Neural progenitor cell (in vitro differentiated cells): ENCODE data around the gene NSD1. TPM values are rescaled to one million over a fixed set of nuclear protein-coding genes. Genes with fewer than 3 reads are reported as not detected.

ENCODE experiments used
- DNase-seq: peaks from one replicate; pipeline ENCODE4 v3.0.0-alpha.2; 2016; ENCODE audit warnings: low spot score
- H2AFZ ChIP-seq: fragments of 200-600 bp; sonication (generic); replicated peaks from 2 replicates; pipeline ENCODE4 v1.6.1; 2016; ENCODE audit warnings: antibody characterized with exemption
- H3F3A ChIP-seq: fragments of 200-600 bp; sonication (generic); 2 replicates; pipeline ENCODE4 v1.6.1; 2016; ENCODE audit warnings: antibody characterized with exemption, low read depth
- H3K27ac ChIP-seq: fragments of 200-600 bp; sonication (generic); 2 replicates; pipeline ENCODE4 v1.5.1; 2016; ENCODE audit warnings: mild to moderate bottlenecking
- H3K27me3 ChIP-seq: fragments of 200-600 bp; sonication (generic); 2 replicates; pipeline ENCODE4 v1.6.1; 2016; ENCODE audit warnings: mild to moderate bottlenecking, moderate library complexity
- H3K36me3 ChIP-seq: fragments of 200-600 bp; sonication (generic); 2 replicates; pipeline ENCODE4 v1.5.1; 2016
- H3K4me1 ChIP-seq: fragments of 200-600 bp; sonication (generic); 2 replicates; pipeline ENCODE4 v1.6.1; 2016; ENCODE audit warnings: mixed run types
- H3K4me2 ChIP-seq: fragments of 200-600 bp; sonication (generic); 2 replicates; pipeline ENCODE4 v1.6.1; 2016
- H3K4me3 ChIP-seq: fragments of 200-600 bp; sonication (generic); 2 replicates; pipeline ENCODE4 v1.5.1; 2016
- H3K79me2 ChIP-seq: fragments of 200-600 bp; sonication (generic); 2 replicates; pipeline ENCODE4 v1.6.1; 2016; ENCODE audit warnings: low read depth
- H3K9ac ChIP-seq: fragments of 200-600 bp; sonication (generic); 2 replicates; pipeline ENCODE4 v1.6.1; 2016
- H3K9me3 ChIP-seq: fragments of 200-600 bp; sonication (generic); 2 replicates; pipeline ENCODE4 v1.5.1; 2016; ENCODE audit warnings: low read depth
- H4K20me1 ChIP-seq: fragments of 200-600 bp; sonication (generic); 2 replicates; pipeline ENCODE4 v1.6.1; 2016; ENCODE audit warnings: low read depth
- H3K27ac Mint-ChIP-seq: 3 replicates; pipeline ENCODE4 v1.8.0; 2021; ENCODE audit warnings: mixed read lengths
- H3K27me3 Mint-ChIP-seq: 2 replicates; pipeline ENCODE4 v1.8.0; 2022; ENCODE audit warnings: low read depth, mild to moderate bottlenecking, inconsistent platforms, moderate library complexity, mixed read lengths; ENCODE audit not compliant: insufficient read depth
- H3K36me3 Mint-ChIP-seq: 3 replicates; pipeline ENCODE4 v1.8.0; 2021; ENCODE audit warnings: mixed read lengths
- H3K4me1 Mint-ChIP-seq: 3 replicates; pipeline ENCODE4 v1.8.0; 2021; ENCODE audit warnings: mixed read lengths
- H3K4me3 Mint-ChIP-seq: 3 replicates; pipeline ENCODE4 v1.8.0; 2021; ENCODE audit warnings: mild to moderate bottlenecking, moderate library complexity, mixed read lengths
- H3K9me3 Mint-ChIP-seq: 3 replicates; pipeline ENCODE4 v1.8.0; 2020; ENCODE audit warnings: mixed read lengths
- CTCF ChIP-seq: fragments of 200-600 bp; sonication (generic); IDR thresholded peaks from 2 replicates; pipeline ENCODE4 v1.5.1; 2017; ENCODE audit warnings: antibody characterized with exemption, mild to moderate bottlenecking
- EZH2 ChIP-seq: fragments of 200-600 bp; sonication (generic); IDR thresholded peaks from 2 replicates; pipeline ENCODE4 v1.6.1; 2017; ENCODE audit warnings: antibody characterized with exemption, mild to moderate bottlenecking, moderate library complexity
- EZH2phosphoT487 ChIP-seq: fragments of 200-600 bp; sonication (generic); IDR thresholded peaks from 2 replicates; pipeline ENCODE4 v1.6.1; 2017; ENCODE audit warnings: antibody characterized with exemption
- total RNA-seq: library from RNA; depleted of rRNA; stranded (reverse); fragments of >200 nt; gene quantifications from 2 replicates; pipeline ENCODE4 v1.2.3, GENCODE V29; 2015; ENCODE audit warnings: low replicate concordance

Gene NSD1
- total RNA-seq, 1 donor from 2014 or later = 114 TPM

GRCh38 chr5:177269976-177270375, 136.4 kb downstream of the NSD1 start:
- Histone ChIP-seq H3K4me3 (no peak overlapping the region), H4K20me1 (no peaks in the 10 kb centered on the region), H3K27ac (peak overlapping the region; percentile 13), H3K9ac (no peak overlapping the region), H3F3A (peaks cover 3% of the 10 kb centered on the region), H3K9me3 (no peaks in the 10 kb centered on the region), H3K36me3 (peaks cover 28% of the 10 kb centered on the region), H3K79me2 (peaks cover 11% of the 10 kb centered on the region), H3K4me1 (no peaks in the 10 kb centered on the region), H2AFZ (no peak overlapping the region), H3K4me2 (no peak overlapping the region), H3K27me3 (no peaks in the 10 kb centered on the region)
- H3K4me1 Mint-ChIP-seq = no peaks in the 10 kb centered on the region
- TF ChIP-seq EZH2phosphoT487 (no peak), EZH2 (no peak), CTCF (no peak)
- no peaks in the 10 kb centered on the region for H3K27me3 Mint-ChIP-seq
- no peaks in the 10 kb centered on the region for H3K9me3 Mint-ChIP-seq
- no peak for DNase-seq
- H3K27ac Mint-ChIP-seq = no peak overlapping the region
- peaks cover 37% of the 10 kb centered on the region for H3K36me3 Mint-ChIP-seq
- no peak overlapping the region for H3K4me3 Mint-ChIP-seq

- H3K36me3 Mint-ChIP-seq = peaks cover 38% of the 10 kb centered on the region
- no peaks in the 10 kb centered on the region for H3K9me3 Mint-ChIP-seq
- H3K4me1 Mint-ChIP-seq = no peaks in the 10 kb centered on the region
- H3K27me3 ChIP-seq = no peaks in the 10 kb centered on the region
- peak overlapping the region; percentile 3 for H3K27ac ChIP-seq
- no peak overlapping the region for H3K9ac ChIP-seq
- H4K20me1 ChIP-seq = no peaks in the 10 kb centered on the region
- H3K79me2 ChIP-seq = peaks cover 11% of the 10 kb centered on the region
- H3F3A ChIP-seq = peaks cover 3% of the 10 kb centered on the region
- H3K4me3 Mint-ChIP-seq = no peak overlapping the region
- no peaks in the 10 kb centered on the region for H3K27me3 Mint-ChIP-seq
- TF ChIP-seq CTCF (no peak), EZH2 (no peak), EZH2phosphoT487 (no peak)
- no peaks in the 10 kb centered on the region for H3K4me1 ChIP-seq
- no peak overlapping the region for H3K27ac Mint-ChIP-seq
- no peak overlapping the region for H2AFZ ChIP-seq
- H3K9me3 ChIP-seq = no peaks in the 10 kb centered on the region
- no peak for DNase-seq
- no peak overlapping the region for H3K4me3 ChIP-seq
- H3K4me2 ChIP-seq = no peak overlapping the region
- peaks cover 28% of the 10 kb centered on the region for H3K36me3 ChIP-seq
Measured at GRCh38 chr5:177270653-177271052, 137.1 kb downstream of the NSD1 start.

GRCh38 chr5:177271113-177271512, 137.5 kb downstream of the NSD1 start:
- H4K20me1 ChIP-seq = no peaks in the 10 kb centered on the region
- H2AFZ ChIP-seq = no peak overlapping the region
- H3K27me3 Mint-ChIP-seq = no peaks in the 10 kb centered on the region
- H3K9me3 ChIP-seq = no peaks in the 10 kb centered on the region
- H3K4me1 Mint-ChIP-seq = no peaks in the 10 kb centered on the region
- H3K4me3 ChIP-seq = no peak overlapping the region
- no peaks in the 10 kb centered on the region for H3K4me1 ChIP-seq
- no peaks in the 10 kb centered on the region for H3K9me3 Mint-ChIP-seq
- peaks cover 3% of the 10 kb centered on the region for H3F3A ChIP-seq
- DNase-seq = no peak
- no peak overlapping the region for H3K4me3 Mint-ChIP-seq
- no peaks in the 10 kb centered on the region for H3K27me3 ChIP-seq
- H3K36me3 Mint-ChIP-seq = peaks cover 33% of the 10 kb centered on the region
- H3K9ac ChIP-seq = no peak overlapping the region
- peaks cover 28% of the 10 kb centered on the region for H3K36me3 ChIP-seq
- H3K27ac Mint-ChIP-seq = no peak overlapping the region
- peaks cover 11% of the 10 kb centered on the region for H3K79me2 ChIP-seq
- no peak overlapping the region for H3K4me2 ChIP-seq
- TF ChIP-seq CTCF (no peak), EZH2phosphoT487 (no peak), EZH2 (no peak)
- H3K27ac ChIP-seq = no peak overlapping the region
